ENCODE results near the gene PCBP3. TPM values are rescaled to one million over a fixed set of nuclear protein-coding genes. Genes with fewer than 3 reads are reported as not detected.

Gene PCBP3
- total RNA-seq, 2 experiments from 2014 or later, result 3.4 to 3.8 TPM

DNA sequence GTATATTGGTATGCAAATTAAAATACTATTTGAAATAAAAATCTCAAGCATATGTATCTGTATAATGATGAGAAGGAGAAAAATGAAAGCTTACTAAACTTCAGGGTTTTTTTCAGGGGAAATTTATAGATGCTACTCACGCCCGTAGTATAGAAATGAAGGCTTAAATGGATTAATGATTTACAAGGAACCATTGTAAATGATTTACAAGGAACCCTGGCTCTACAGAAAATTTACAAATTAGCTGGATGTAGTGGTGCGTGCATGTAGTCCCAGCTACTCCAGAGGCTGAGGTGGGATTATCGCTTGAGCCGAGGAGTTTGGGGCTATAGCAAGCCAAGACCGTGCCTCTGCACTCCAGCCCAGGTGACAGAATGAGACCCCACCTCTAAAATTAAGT, 150.5 kb downstream of the PCBP3 start:
- no peaks in the 10 kb centered on the region for H3K36me3 Mint-ChIP-seq (ENCODE audit: low read depth)
- H3K4me1 Mint-ChIP-seq (ENCODE audit: low read depth), result no peaks in the 10 kb centered on the region
- no peaks in the 10 kb centered on the region for H3K27me3 ChIP-seq (ENCODE audit: control insufficient read depth in 1 of 2, insufficient read depth in 2 of 2, low read length in 2 of 2)
- H3K27me3 Mint-ChIP-seq, result no peaks in the 10 kb centered on the region
- no peak overlapping the region for H3K27ac Mint-ChIP-seq
- POLR2A ChIA-PET, result interaction anchor here (0.7 kb wide), 1 partner anchor 1295 kb away, joined by 3 read pairs; no protein-coding TSS in a partner anchor
- no peaks in the 10 kb centered on the region for H3K4me1 ChIP-seq (ENCODE audit: insufficient read depth, low read length)
- no peaks in the 10 kb centered on the region for H3K9me3 Mint-ChIP-seq
- no peak overlapping the region for H3K4me3 ChIP-seq (ENCODE audit: low read length)
- no peak overlapping the region for H3K4me3 Mint-ChIP-seq
- DNase-seq (no peak), ATAC-seq (ENCODE audit: poor library complexity) (no peak)
- H3K9me3 ChIP-seq (ENCODE audit: control insufficient read depth in 1 of 2, insufficient read depth in 1 of 2, low read length in 2 of 2), result peaks cover 0 to 4% of the 10 kb centered on the region in 2 experiments
- no peaks in the 10 kb centered on the region for H3K36me3 ChIP-seq (ENCODE audit: insufficient read depth, low read length)
- H3K27ac ChIP-seq (ENCODE audit: low read depth in 1 of 2, low read length in 2 of 2), result no peak overlapping the region
- CTCF ChIA-PET, result no interaction called here
- TF ChIP-seq, protein P1, sequence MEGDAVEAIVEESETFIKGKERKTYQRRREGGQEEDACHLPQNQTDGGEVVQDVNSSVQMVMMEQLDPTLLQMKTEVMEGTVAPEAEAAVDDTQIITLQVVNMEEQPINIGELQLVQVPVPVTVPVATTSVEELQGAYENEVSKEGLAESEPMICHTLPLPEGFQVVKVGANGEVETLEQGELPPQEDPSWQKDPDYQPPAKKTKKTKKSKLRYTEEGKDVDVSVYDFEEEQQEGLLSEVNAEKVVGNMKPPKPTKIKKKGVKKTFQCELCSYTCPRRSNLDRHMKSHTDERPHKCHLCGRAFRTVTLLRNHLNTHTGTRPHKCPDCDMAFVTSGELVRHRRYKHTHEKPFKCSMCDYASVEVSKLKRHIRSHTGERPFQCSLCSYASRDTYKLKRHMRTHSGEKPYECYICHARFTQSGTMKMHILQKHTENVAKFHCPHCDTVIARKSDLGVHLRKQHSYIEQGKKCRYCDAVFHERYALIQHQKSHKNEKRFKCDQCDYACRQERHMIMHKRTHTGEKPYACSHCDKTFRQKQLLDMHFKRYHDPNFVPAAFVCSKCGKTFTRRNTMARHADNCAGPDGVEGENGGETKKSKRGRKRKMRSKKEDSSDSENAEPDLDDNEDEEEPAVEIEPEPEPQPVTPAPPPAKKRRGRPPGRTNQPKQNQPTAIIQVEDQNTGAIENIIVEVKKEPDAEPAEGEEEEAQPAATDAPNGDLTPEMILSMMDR (IDR thresholded peaks at IDR 0.05), result no peak
- intact Hi-C loops (cut with DNase I, micrococcal nuclease), result loop anchor here in 1 of 2 experiments (5.0 kb wide), 1 partner anchor 87 kb away; no protein-coding TSS in a partner anchor

DNA sequence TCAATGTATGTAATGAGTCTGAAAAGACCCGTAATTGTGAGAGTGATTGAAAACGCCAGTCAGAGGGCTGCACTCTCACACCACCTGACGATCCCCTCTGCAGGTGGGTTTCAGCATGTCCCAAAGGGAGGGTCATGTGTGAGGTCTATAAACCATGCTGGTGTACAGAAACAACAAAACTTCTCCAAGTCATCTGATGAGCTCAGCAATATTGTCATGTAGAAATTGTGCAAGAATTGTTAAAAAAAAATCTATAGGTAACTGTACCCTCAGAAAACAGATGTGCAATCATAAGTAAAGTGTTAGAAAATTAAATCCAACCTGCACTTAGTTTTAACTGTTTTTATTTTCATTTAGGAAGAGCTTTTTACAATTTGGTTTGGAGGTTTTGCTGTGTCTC, 152.5 kb downstream of the PCBP3 start:
- no peaks in the 10 kb centered on the region for H3K27me3 ChIP-seq (ENCODE audit: control insufficient read depth in 1 of 2, insufficient read depth in 2 of 2, low read length in 2 of 2)
- Mint-ChIP-seq H3K4me1 (ENCODE audit: low read depth) (no peaks in the 10 kb centered on the region), H3K9me3 (no peaks in the 10 kb centered on the region), H3K4me3 (no peak overlapping the region), H3K27me3 (no peaks in the 10 kb centered on the region), H3K27ac (no peak overlapping the region), H3K36me3 (ENCODE audit: low read depth) (no peaks in the 10 kb centered on the region)
- H3K27ac ChIP-seq (ENCODE audit: low read depth in 1 of 2, low read length in 2 of 2), result no peak overlapping the region
- ATAC-seq (ENCODE audit: poor library complexity) (no peak), DNase-seq (no peak)
- H3K4me1 ChIP-seq (ENCODE audit: insufficient read depth, low read length), result no peaks in the 10 kb centered on the region
- no peak overlapping the region for H3K4me3 ChIP-seq (ENCODE audit: low read length)
- intact Hi-C loops (cut with DNase I, micrococcal nuclease), result no loop called here
- no peaks in the 10 kb centered on the region for H3K36me3 ChIP-seq (ENCODE audit: insufficient read depth, low read length)
- ChIA-PET POLR2A (no interaction called here), CTCF (no interaction called here)
- TF ChIP-seq, protein P1 (IDR thresholded peaks at IDR 0.05), result no peak
- peaks cover 0 to 1% of the 10 kb centered on the region in 2 experiments for H3K9me3 ChIP-seq (ENCODE audit: control insufficient read depth in 1 of 2, insufficient read depth in 1 of 2, low read length in 2 of 2)

DNA sequence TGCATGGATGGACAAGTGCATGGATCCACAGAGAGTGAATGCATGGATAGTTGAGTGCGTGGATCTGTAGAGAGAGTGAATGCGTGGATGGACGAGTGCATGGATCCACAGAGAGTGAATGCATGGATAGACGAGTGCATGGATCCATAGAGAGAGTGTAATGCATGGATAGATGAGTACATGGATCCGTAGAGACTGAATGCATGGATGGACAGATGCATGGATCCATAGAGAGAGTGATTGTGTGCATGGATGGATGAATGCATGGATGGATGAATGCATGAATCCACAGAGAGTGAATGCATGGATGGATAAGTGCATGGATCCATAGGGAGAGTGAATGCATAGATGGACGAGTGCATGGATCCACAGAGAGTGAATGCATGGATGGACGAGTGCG, 153.8 kb downstream of the PCBP3 start:
- Histone ChIP-seq H3K9me3 (ENCODE audit: control insufficient read depth in 1 of 2, insufficient read depth in 1 of 2, low read length in 2 of 2) (peaks cover 0 to 4% of the 10 kb centered on the region in 2 experiments), H3K4me1 (ENCODE audit: insufficient read depth, low read length) (no peaks in the 10 kb centered on the region), H3K27me3 (ENCODE audit: control insufficient read depth in 1 of 2, insufficient read depth in 2 of 2, low read length in 2 of 2) (no peaks in the 10 kb centered on the region), H3K4me3 (ENCODE audit: low read length) (no peak overlapping the region), H3K27ac (ENCODE audit: low read depth in 1 of 2, low read length in 2 of 2) (no peak overlapping the region), H3K36me3 (ENCODE audit: insufficient read depth, low read length) (no peaks in the 10 kb centered on the region)
- intact Hi-C loops (cut with DNase I, micrococcal nuclease), result no loop called here
- CTCF ChIA-PET, result no interaction called here
- Mint-ChIP-seq H3K4me3 (no peak overlapping the region), H3K27ac (no peak overlapping the region), H3K4me1 (ENCODE audit: low read depth) (no peaks in the 10 kb centered on the region), H3K9me3 (no peaks in the 10 kb centered on the region), H3K36me3 (ENCODE audit: low read depth) (no peaks in the 10 kb centered on the region), H3K27me3 (no peaks in the 10 kb centered on the region)
- peak in 1 of 14 experiments; percentile 5 for DNase-seq
- POLR2A ChIA-PET, result no interaction called here
- ATAC-seq (ENCODE audit: poor library complexity), result no peak
- TF ChIP-seq, protein P1 (IDR thresholded peaks at IDR 0.05), result no peak

Data from CD4-positive, alpha-beta T cell (primary cell).